Measurements from ENCODE around the gene LRRC15. TPM values are rescaled to one million over a fixed set of nuclear protein-coding genes. Genes with fewer than 3 reads are reported as not detected.

Gene LRRC15
- total and polyA plus RNA-seq, 7 donors = 0.01 to 0.09 (median 0.04) TPM; not detected in 4

GRCh38 chr3:194337965-194338753 is 31.4 kb downstream of the LRRC15 start:
- WGBS, 3 donors = 79 to 82% (median 80%) methylated on average over 13 of the region's 13 CpGs
- H3K4me3 ChIP-seq = no peak overlapping the region
- H3K9me3 ChIP-seq = no peaks in the 10 kb centered on the region
- H3K27me3 ChIP-seq (ENCODE audit: insufficient read depth in 3 of 3, low read length in 2 of 3) = no peaks in the 10 kb centered on the region
- H3K27ac ChIP-seq = no peak overlapping the region
- intact Hi-C loops (cut with DNase I) = loop anchor here in 1 of 2 donors (2.0 to 10.0 kb wide), 2 partner anchors 65 to 257 kb away; no protein-coding TSS in a partner anchor
- no peak for TF ChIP-seq CTCF (IDR thresholded peaks at IDR 0.05)
- H3K36me3 ChIP-seq (ENCODE audit: insufficient read depth in 1 of 2, low read depth in 1 of 2) = no peaks in the 10 kb centered on the region
- ATAC-seq = no peak
- no peaks in the 10 kb centered on the region for H3K4me1 ChIP-seq
- no peak for DNase-seq

GRCh38 chr3:194336601-194337355 is 32.8 kb downstream of the LRRC15 start:
- ATAC-seq (no peak), DNase-seq (no peak)
- no peak overlapping the region for H3K4me3 ChIP-seq
- H3K9me3 ChIP-seq = no peaks in the 10 kb centered on the region
- no peaks in the 10 kb centered on the region for H3K4me1 ChIP-seq
- intact Hi-C loops (cut with DNase I) = loop anchor here in 1 of 2 donors (10.0 kb wide), 1 partner anchor 258 kb away; no protein-coding TSS in a partner anchor
- no peak overlapping the region for H3K27ac ChIP-seq
- H3K36me3 ChIP-seq (ENCODE audit: insufficient read depth in 1 of 2, low read depth in 1 of 2) = no peaks in the 10 kb centered on the region
- 79 to 85% (median 82%) methylated on average over 17 of the region's 17 CpGs for WGBS, 3 donors
- TF ChIP-seq CTCF (IDR thresholded peaks at IDR 0.05) = no peak
- H3K27me3 ChIP-seq (ENCODE audit: insufficient read depth in 3 of 3, low read length in 2 of 3) = no peaks in the 10 kb centered on the region

GRCh38 chr3:194333981-194334320 is 35.6 kb downstream of the LRRC15 start:
- Histone ChIP-seq H3K27ac (no peak overlapping the region), H3K27me3 (ENCODE audit: insufficient read depth in 3 of 3, low read length in 2 of 3) (no peaks in the 10 kb centered on the region), H3K36me3 (ENCODE audit: insufficient read depth in 1 of 2, low read depth in 1 of 2) (no peaks in the 10 kb centered on the region), H3K4me1 (peaks cover 6% of the 10 kb centered on the region), H3K4me3 (peak overlapping the region; percentile 65), H3K9me3 (no peaks in the 10 kb centered on the region)
- intact Hi-C loops (cut with DNase I) = loop anchor here (2.0 to 10.0 kb wide), 3 partner anchors 71 to 263 kb away; no protein-coding TSS in a partner anchor
- DNase-seq = no peak
- no peak for TF ChIP-seq CTCF (IDR thresholded peaks at IDR 0.05)
- WGBS, 3 donors = 31 to 32% (median 32%) methylated on average over 15 of the region's 15 CpGs
- ATAC-seq = no peak

GRCh38 chr3:194333212-194333980 is 36.1 kb downstream of the LRRC15 start:
- no peaks in the 10 kb centered on the region for H3K36me3 ChIP-seq (ENCODE audit: insufficient read depth in 1 of 2, low read depth in 1 of 2)
- ATAC-seq (peak; percentile 85 to 98 (median 92)), DNase-seq (peak; percentile 85 to 93)
- no peak overlapping the region for H3K27ac ChIP-seq
- H3K4me3 ChIP-seq = peak overlapping the region; percentile 65
- peak; percentile 100 for TF ChIP-seq CTCF (IDR thresholded peaks at IDR 0.05)
- H3K4me1 ChIP-seq = peaks cover 10% of the 10 kb centered on the region
- H3K9me3 ChIP-seq = no peaks in the 10 kb centered on the region
- intact Hi-C loops (cut with DNase I) = loop anchor here (2.0 to 10.0 kb wide), 3 partner anchors 71 to 264 kb away; no protein-coding TSS in a partner anchor
- WGBS, 3 donors = 4 to 6% (median 5%) methylated on average over 64 to 69 of the region's 69 CpGs
- no peaks in the 10 kb centered on the region for H3K27me3 ChIP-seq (ENCODE audit: insufficient read depth in 3 of 3, low read length in 2 of 3)
